Stomach (tissue), 9 donors: ENCODE data around the gene LINC01488. TPM values are rescaled to one million over a fixed set of nuclear protein-coding genes. Genes with fewer than 3 reads are reported as not detected.

Source experiments
- DNase-seq, 2 donors: peaks; one replicate each; pipeline versions ENCODE4 v3.0.0 to v3.0.0-alpha.2; 2013 to 2019
- H3K27ac ChIP-seq, 5 donors: fragments of 200-600 bp in 4 of 5; sonication (generic) in 4 of 5; one replicate each; pipeline ENCODE4 v1.5.1; 2013 to 2019; ENCODE audit warnings: mild to moderate bottlenecking in 1 of 5, moderate library complexity in 1 of 5
- H3K27me3 ChIP-seq, 3 donors: fragments of 200-600 bp; sonication (generic); one replicate each; pipeline ENCODE4 v1.5.1; 2017 to 2019; ENCODE audit warnings: mixed run types in 1 of 3
- H3K36me3 ChIP-seq, 4 donors: fragments of 200-600 bp; sonication (generic); 1 replicate in 3 of 4; 2 replicates in 1 of 4; pipeline ENCODE4 v1.5.1; 2016 to 2019
- H3K4me1 ChIP-seq, 4 donors: fragments of 200-600 bp; sonication (generic); one replicate each; pipeline ENCODE4 v1.5.1; 2016 to 2019
- H3K4me3 ChIP-seq, 4 donors: fragments of 200-600 bp; sonication (generic) in 3 of 4; one replicate each; pipeline ENCODE4 v1.5.1; 2016 to 2019; ENCODE audit warnings: mild to moderate bottlenecking in 1 of 4
- H3K9me3 ChIP-seq, 4 donors: fragments of 200-600 bp; sonication (generic); one replicate each; pipeline ENCODE4 v1.5.1; 2016 to 2019
- EP300 ChIP-seq: sonication (generic); formaldehyde crosslinking; IDR thresholded peaks from one replicate; pipeline ENCODE4 v1.6.1; 2017; ENCODE audit warnings: antibody characterized with exemption
- POLR2A ChIP-seq, 4 donors: fragments of 450-650 bp; IDR thresholded peaks; one replicate each; pipeline ENCODE4 v1.6.1; 2016; ENCODE audit warnings: antibody characterized with exemption in 4 of 4, control low read depth in 2 of 4, mild to moderate bottlenecking in 1 of 4, moderate library complexity in 1 of 4
- POLR2AphosphoS5 ChIP-seq, 3 donors: sonication (generic); formaldehyde crosslinking; IDR thresholded peaks; one replicate each; pipeline ENCODE4 v1.6.1; 2016; ENCODE audit warnings: antibody characterized with exemption in 3 of 3
- WGBS, 5 donors: extraction: QIAGEN DNeasy Blood & Tissue Kit in 3 of 5; methylation state at CpG; one replicate each; pipeline versions ENCODE4 v1.1.5 to v1.1.7; 2013 to 2018; 5-methylcytosine and 5-hydroxymethylcytosine counted together
- intact Hi-C: fragments of 100-400 bp; cut with DNase I; formaldehyde crosslinking; loops from one replicate; pipeline ENCODE4 v1.15.1; 2023; ENCODE audit warnings: low total_unique reads
- polyA plus RNA-seq, 3 donors: library from polyadenylated mRNA; stranded (reverse); fragments of 200-250 nt; gene quantifications; one replicate each; pipeline ENCODE4 v1.2.3, GENCODE V29; 2013
- total RNA-seq, 5 donors: library from RNA; depleted of rRNA; stranded (reverse); fragments of >200 nt; gene quantifications; one replicate each; pipeline versions ENCODE4 v1.1.0 to v1.2.3, GENCODE V29; 2014 to 2016
- TF ChIP-seq, protein P1 (sequence below), 7 experiments: fragments of 450-650 bp in 4 of 7; fragments of 200-600 bp in 3 of 7; sonication (generic) in 3 of 7; IDR thresholded peaks; one replicate each; pipeline ENCODE4 v1.5.1; 2016 to 2019; ENCODE audit warnings: antibody characterized with exemption in 7 of 7, control low read depth in 2 of 7, mild to moderate bottlenecking in 1 of 7
- donor health status: healthy with polysubstance abuse.
- donor health status: Bipolar disorder and iron deficiency.
- donor health status: healthy.

The LINC01488 gene
- total and polyA plus RNA-seq, 8 donors: not detected

- Histone ChIP-seq H3K36me3 (no peaks in the 10 kb centered on the region), H3K27me3 (no peaks in the 10 kb centered on the region), H3K4me3 (no peak overlapping the region), H3K27ac (no peak overlapping the region), H3K9me3 (no peaks in the 10 kb centered on the region), H3K4me1 (peaks cover under 1 to 9% (median 4%) of the 10 kb centered on the region in 4 donors)
- TF ChIP-seq POLR2A (IDR thresholded peaks at IDR 0.05) (no peak), POLR2AphosphoS5 (IDR thresholded peaks at IDR 0.05) (no peak), EP300 (no peak)
- TF ChIP-seq, protein P1, sequence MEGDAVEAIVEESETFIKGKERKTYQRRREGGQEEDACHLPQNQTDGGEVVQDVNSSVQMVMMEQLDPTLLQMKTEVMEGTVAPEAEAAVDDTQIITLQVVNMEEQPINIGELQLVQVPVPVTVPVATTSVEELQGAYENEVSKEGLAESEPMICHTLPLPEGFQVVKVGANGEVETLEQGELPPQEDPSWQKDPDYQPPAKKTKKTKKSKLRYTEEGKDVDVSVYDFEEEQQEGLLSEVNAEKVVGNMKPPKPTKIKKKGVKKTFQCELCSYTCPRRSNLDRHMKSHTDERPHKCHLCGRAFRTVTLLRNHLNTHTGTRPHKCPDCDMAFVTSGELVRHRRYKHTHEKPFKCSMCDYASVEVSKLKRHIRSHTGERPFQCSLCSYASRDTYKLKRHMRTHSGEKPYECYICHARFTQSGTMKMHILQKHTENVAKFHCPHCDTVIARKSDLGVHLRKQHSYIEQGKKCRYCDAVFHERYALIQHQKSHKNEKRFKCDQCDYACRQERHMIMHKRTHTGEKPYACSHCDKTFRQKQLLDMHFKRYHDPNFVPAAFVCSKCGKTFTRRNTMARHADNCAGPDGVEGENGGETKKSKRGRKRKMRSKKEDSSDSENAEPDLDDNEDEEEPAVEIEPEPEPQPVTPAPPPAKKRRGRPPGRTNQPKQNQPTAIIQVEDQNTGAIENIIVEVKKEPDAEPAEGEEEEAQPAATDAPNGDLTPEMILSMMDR (IDR thresholded peaks at IDR 0.05): no peak
- DNase-seq: no peak
- WGBS, 5 donors: 67 to 94% (median 91%) methylated on average over 1 to 11 of the region's 11 CpGs
- intact Hi-C loops: no loop called here
Observed at GRCh38 chr11:69485337-69486041, 4.0 kb downstream of the LINC01488 start.

GRCh38 chr11:69486056-69486772, 4.8 kb downstream of the LINC01488 start:
- Histone ChIP-seq H3K9me3 (no peaks in the 10 kb centered on the region), H3K4me1 (peaks cover 0 to 7% (median 0%) of the 10 kb centered on the region in 4 donors), H3K36me3 (no peaks in the 10 kb centered on the region), H3K27ac (no peak overlapping the region), H3K4me3 (no peak overlapping the region), H3K27me3 (no peaks in the 10 kb centered on the region)
- intact Hi-C loops: no loop called here
- no peak for TF ChIP-seq EP300
- TF ChIP-seq, protein P1 (IDR thresholded peaks at IDR 0.05): no peak
- 83 to 87% (median 85%) methylated on average over 16 to 17 of the region's 17 CpGs for WGBS, 5 donors
- DNase-seq: no peak

DNA sequence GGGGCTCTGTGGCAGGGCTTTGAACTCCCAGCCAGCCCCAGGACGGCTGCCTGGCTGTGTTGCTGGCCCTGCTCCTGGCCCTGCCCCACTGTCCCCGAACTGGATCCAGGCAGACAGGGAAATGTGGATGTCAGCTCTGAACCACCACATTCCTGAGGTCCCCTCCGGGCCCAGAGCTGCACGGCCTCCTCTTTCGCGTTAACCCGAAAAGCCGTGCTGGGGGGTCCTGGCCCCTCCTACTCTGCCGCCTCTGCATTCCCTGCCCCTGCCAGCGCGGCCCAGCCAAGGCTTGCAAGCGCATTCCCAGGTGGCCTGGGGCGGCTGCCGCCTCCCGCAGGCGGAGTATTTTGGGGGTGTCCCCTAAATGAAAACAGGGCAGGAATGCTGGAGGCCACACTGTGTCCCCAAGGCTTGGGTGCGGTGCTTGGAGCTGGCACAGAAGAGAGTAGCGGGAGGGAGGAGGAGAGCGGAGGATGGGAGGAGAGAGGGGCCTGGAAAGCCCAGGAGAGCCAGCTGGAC, 5.4 kb downstream of the LINC01488 start:
- H3K4me1 ChIP-seq: peaks cover 0 to 7% (median 0%) of the 10 kb centered on the region in 4 donors
- TF ChIP-seq, protein P1 (IDR thresholded peaks at IDR 0.05): no peak
- TF ChIP-seq POLR2A (IDR thresholded peaks at IDR 0.05): no peak
- TF ChIP-seq EP300: no peak
- intact Hi-C loops: no loop called here
- WGBS, 5 donors: 78 to 83% (median 82%) methylated on average over 18 to 19 of the region's 19 CpGs
- no peak overlapping the region for H3K27ac ChIP-seq
- no peaks in the 10 kb centered on the region for H3K36me3 ChIP-seq
- no peaks in the 10 kb centered on the region for H3K27me3 ChIP-seq
- no peaks in the 10 kb centered on the region for H3K9me3 ChIP-seq
- H3K4me3 ChIP-seq: no peak overlapping the region
- peak in 1 of 2 donors; percentile 51 for DNase-seq

GRCh38 chr11:69487391-69487790, 5.9 kb downstream of the LINC01488 start:
- WGBS, 5 donors: 90 to 95% (median 94%) methylated on average over 9 to 10 of the region's 10 CpGs
- Histone ChIP-seq H3K27me3 (no peaks in the 10 kb centered on the region), H3K4me1 (peaks cover 0 to 7% (median 0%) of the 10 kb centered on the region in 4 donors), H3K9me3 (no peaks in the 10 kb centered on the region), H3K27ac (no peak overlapping the region), H3K4me3 (no peak overlapping the region), H3K36me3 (no peaks in the 10 kb centered on the region)
- DNase-seq: no peak
- intact Hi-C loops: no loop called here
- TF ChIP-seq POLR2A (IDR thresholded peaks at IDR 0.05) (no peak), EP300 (no peak), POLR2AphosphoS5 (IDR thresholded peaks at IDR 0.05) (no peak)
- TF ChIP-seq, protein P1 (IDR thresholded peaks at IDR 0.05): no peak
